K562 (cell line): Measurements from ENCODE around the gene HNMT. TPM values are rescaled to one million over a fixed set of nuclear protein-coding genes. Genes with fewer than 3 reads are reported as not detected.
"Not testable (repeated sequence)": the region's sequence is repeated elsewhere in the genome, so short reads cannot be mapped to it uniquely, and the experiment has no call there.

ENCODE experiments used
- ATAC-seq: fragments of 200-7000 bp; cut with Tn5 transposase; 3 replicates; pipeline ENCODE4 v1.9.1; 2020; ENCODE audit warnings: moderate library complexity
- BruUV-seq: library from RNA; stranded (reverse); fragments of 400-500 nt; replicated peaks from 2 replicates; lab custom pipeline; 2021; lab: Mats Ljungman, UMichigan
- CTCF ChIA-PET: fragments of 300-600 bp; formaldehyde crosslinking; extraction: SDS; loops from one replicate; lab custom pipeline; 2021; ENCODE audit warnings: low intra/inter-chr PET ratio; lab: Yijun Ruan, JAX
- POLR2A ChIA-PET: fragments of 300-600, 350-650 bp; sonication (Branson Sonifier 250); formaldehyde crosslinking; extraction: SDS; loops from one replicate; lab custom pipeline; 2021; ENCODE audit warnings: antibody characterized with exemption, inconsistent platforms; lab: Yijun Ruan, JAX
- DNase-seq, 4 experiments: peaks; one replicate each; pipeline versions ENCODE4 v3.0.0 to v3.0.0-alpha.2; 2011 to 2018; ENCODE audit warnings: low spot score in 3 of 4, mixed read lengths in 3 of 4; ENCODE audit errors: extremely low read depth in 1 of 4
- FAIRE-seq: peaks from 2 replicates; lab custom pipeline; 2011; peaks lifted over from hg19 to GRCh38; lab: Jason Lieb, UNC
- H2AFZ ChIP-seq: 2 replicates; pipeline ENCODE4 v1.6.0; 2011; ENCODE audit warnings: low read depth, low read length, control low read depth, inconsistent platforms
- H3K27ac ChIP-seq: fragments of 200-600 bp; 3 replicates; pipeline ENCODE4 v1.8.0; 2011; ENCODE audit warnings: low read depth, mild to moderate bottlenecking, control low read depth, inconsistent platforms, low read length, moderate library complexity, mixed read lengths; ENCODE audit errors: extremely low read depth
- H3K27me3 ChIP-seq, 2 experiments: fragments of 300-600 bp in 1 of 2; 2 replicates in 1 of 2; 3 replicates in 1 of 2; pipeline versions ENCODE4 v1.6.0 to v1.8.0; 2011; ENCODE audit warnings: inconsistent platforms in 2 of 2, low read length in 2 of 2, mild to moderate bottlenecking in 1 of 2, mixed read lengths in 1 of 2, moderate library complexity in 1 of 2; ENCODE audit not compliant: control insufficient read depth in 2 of 2, insufficient read depth in 2 of 2
- H3K36me3 ChIP-seq: fragments of 300-600 bp; 3 replicates; pipeline ENCODE4 v1.8.0; 2011; ENCODE audit warnings: mild to moderate bottlenecking, low read length, inconsistent platforms; ENCODE audit not compliant: control insufficient read depth, insufficient read depth
- H3K4me1 ChIP-seq, 2 experiments: fragments of 200-600 bp in 1 of 2; replicated peaks in 1 of 2; 2 replicates in 1 of 2; 3 replicates in 1 of 2; pipeline versions ENCODE4 v1.5.1 to v1.8.0; 2011; ENCODE audit warnings: inconsistent platforms in 2 of 2, low read length in 2 of 2, mild to moderate bottlenecking in 1 of 2, mixed read lengths in 1 of 2, moderate library complexity in 1 of 2; ENCODE audit not compliant: control insufficient read depth in 2 of 2, insufficient read depth in 2 of 2
- H3K4me2 ChIP-seq: 2 replicates; pipeline ENCODE4 v1.6.1; 2011; ENCODE audit warnings: low read length, control low read depth, inconsistent platforms, mixed read lengths; ENCODE audit not compliant: insufficient read depth
- H3K4me3 ChIP-seq: fragments of 200-600 bp; sonication (generic), shearing (Covaris generic); 2 replicates; pipeline ENCODE4 v1.5.1; 2016; ENCODE audit warnings: control low read depth, inconsistent platforms
- H3K79me2 ChIP-seq: fragments of 200-600 bp; 3 replicates; pipeline ENCODE4 v1.8.0; 2011; ENCODE audit warnings: low read length, inconsistent platforms; ENCODE audit not compliant: control insufficient read depth, insufficient read depth
- H3K9ac ChIP-seq, 2 experiments: 2 replicates each; pipeline versions ENCODE4 v1.6.0 to v1.6.1; 2011; ENCODE audit warnings: low read depth in 2 of 2, low read length in 2 of 2, control low read depth in 1 of 2, inconsistent platforms in 1 of 2, mild to moderate bottlenecking in 1 of 2, mixed read lengths in 1 of 2; ENCODE audit not compliant: insufficient read depth in 1 of 2
- H3K9me1 ChIP-seq: one replicate; pipeline ENCODE4 v1.6.0; 2011; ENCODE audit warnings: inconsistent platforms, mild to moderate bottlenecking, low read length, moderate library complexity; ENCODE audit not compliant: control insufficient read depth, insufficient read depth
- H3K9me3 ChIP-seq: replicated peaks from 2 replicates; pipeline ENCODE4 v1.5.1; 2011; ENCODE audit warnings: low read depth, low read length, inconsistent platforms; ENCODE audit not compliant: control insufficient read depth, insufficient read depth
- H4K20me1 ChIP-seq: replicated peaks from 2 replicates; pipeline ENCODE4 v1.6.1; 2011; ENCODE audit warnings: low read length, inconsistent platforms, mixed read lengths; ENCODE audit not compliant: control insufficient read depth, insufficient read depth
- MAZ ChIP-seq, 2 experiments: fragments of 450-650 bp in 1 of 2; sonication (generic) in 1 of 2; formaldehyde crosslinking; IDR thresholded peaks in 1 of 2; conservative IDR thresholded peaks in 1 of 2; 2 replicates each; pipeline versions ENCODE4 v1.4.0 to v1.5.0; 2020; ENCODE audit warnings: mild to moderate bottlenecking in 1 of 2, missing genetic modification reagents in 1 of 2
- RFX1 ChIP-seq: fragments of 450-650 bp; IDR thresholded peaks from 2 replicates; pipeline ENCODE4 v1.6.1; 2016; ENCODE audit warnings: mild to moderate bottlenecking, moderate library complexity
- TAF7 ChIP-seq: fragments of 450-650 bp; IDR thresholded peaks from 2 replicates; pipeline ENCODE4 v1.6.1; 2016; ENCODE audit warnings: missing genetic modification characterization, missing compliant biosample characterization
- TCF3 ChIP-seq: sonication (generic); formaldehyde crosslinking; IDR thresholded peaks from 2 replicates; pipeline ENCODE4 v1.4.0; 2020; ENCODE audit warnings: mild to moderate bottlenecking, missing genetic modification reagents
- ZNF175 ChIP-seq: fragments of 200-800 bp; sonication (Bioruptor generic); IDR thresholded peaks from 2 replicates; pipeline ENCODE4 v1.6.1; 2016; ENCODE audit warnings: low read depth, mild to moderate bottlenecking, missing genetic modification characterization, missing compliant biosample characterization
- WGBS: fragments of 100-300 bp; shearing (Covaris generic); methylation state at CpG from one replicate; pipeline ENCODE4 v1.1.6; 2016; ENCODE audit warnings: low coverage, mixed read lengths; ENCODE audit not compliant: insufficient coverage; ENCODE audit errors: missing lambda C conversion rate; 5-methylcytosine and 5-hydroxymethylcytosine counted together
- in situ Hi-C: fragments of 300-500 bp; cut with MboI; formaldehyde crosslinking; loops from 4 replicates; pipeline ENCODE4 v1.15.0; 2018; ENCODE audit warnings: inconsistent platforms, mixed read lengths
- intact Hi-C: fragments of 100-400 bp; cut with micrococcal nuclease; formaldehyde crosslinking; loops from 2 replicates; pipeline ENCODE4 v1.14.2; 2022
- polyA plus RNA-seq, 8 experiments: library from polyadenylated mRNA; depleted of rRNA in 4 of 8; stranded (reverse) in 5 of 8; unstranded in 3 of 8; fragments of >200 nt; fragmentation: Nextera tagmentation in 2 of 8; fragmentation: Illumina TruSeq in 1 of 8; extraction: Ambion mirVana in 2 of 8; extraction: Trizol in 1 of 8; gene quantifications; 2 replicates each; pipeline versions ENCODE4 v1.2.1 to v1.2.3, GENCODE V29; 2011 to 2014; ENCODE audit warnings: inconsistent platforms in 1 of 8, missing spikeins in 1 of 8
- total RNA-seq, 7 experiments: library from RNA; depleted of rRNA in 6 of 7; stranded (reverse); fragments of >200 nt in 6 of 7; fragmentation: Illumina TruSeq in 2 of 7; extraction: Trizol in 2 of 7; gene quantifications; 2 replicates each; pipeline versions ENCODE4 v1.2.1 to v1.2.3, GENCODE V29; 2011 to 2021; ENCODE audit warnings: low replicate concordance in 1 of 7
- TF ChIP-seq, protein P1 (sequence below): fragments of 450-650 bp; conservative IDR thresholded peaks from 2 replicates; pipeline ENCODE4 v1.6.1; 2016; ENCODE audit warnings: missing genetic modification characterization, low read depth, mild to moderate bottlenecking, missing compliant biosample characterization, moderate library complexity

HNMT gene
- total and polyA plus RNA-seq, 9 of the 15 experiments (the other 6 are each of a cell fraction or from before 2014, with no cell fraction given) = 3.1 to 10.9 (median 5.3) TPM

DNA sequence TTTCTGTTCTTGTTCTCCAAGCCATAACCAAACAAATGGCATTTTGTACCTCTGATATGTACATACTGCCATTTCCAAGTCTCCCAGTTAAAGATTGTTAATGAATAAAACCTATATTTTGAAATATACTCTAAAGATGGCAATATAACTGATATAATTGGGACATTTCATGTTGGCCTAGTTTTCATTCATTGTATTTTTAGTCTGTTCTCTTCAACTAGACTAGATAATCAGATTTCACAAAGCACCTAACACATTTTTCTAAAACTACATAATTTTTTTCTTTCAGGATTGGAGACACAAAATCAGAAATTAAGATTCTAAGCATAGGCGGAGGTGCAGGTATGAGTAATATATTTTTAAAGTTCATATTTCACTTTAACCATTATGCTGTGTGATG is 5.6 kb downstream of the HNMT start:
- DNase-seq (no peak), FAIRE-seq (no peak), ATAC-seq (no peak)
- H3K9me3 ChIP-seq = no peaks in the 10 kb centered on the region
- H3K4me1 ChIP-seq = peaks cover 0 to 6% of the 10 kb centered on the region in 2 experiments; a peak in 2 of 5 replicates
- H4K20me1 ChIP-seq = no peaks in the 10 kb centered on the region
- H3K4me3 ChIP-seq = no peak overlapping the region
- WGBS = 90% methylated on average over 1 of the region's 1 CpG
- H3K9me1 ChIP-seq = no peaks in the 10 kb centered on the region
- CTCF ChIA-PET = no interaction called here
- no peaks in the 10 kb centered on the region for H3K36me3 ChIP-seq
- no peak overlapping the region for H3K4me2 ChIP-seq
- H3K79me2 ChIP-seq = no peaks in the 10 kb centered on the region
- no peak overlapping the region for H3K9ac ChIP-seq
- TF ChIP-seq TAF7 (tag) = no peak
- no peak for TF ChIP-seq ZNF175
- TF ChIP-seq RFX1 = no peak
- TF ChIP-seq, protein P1, sequence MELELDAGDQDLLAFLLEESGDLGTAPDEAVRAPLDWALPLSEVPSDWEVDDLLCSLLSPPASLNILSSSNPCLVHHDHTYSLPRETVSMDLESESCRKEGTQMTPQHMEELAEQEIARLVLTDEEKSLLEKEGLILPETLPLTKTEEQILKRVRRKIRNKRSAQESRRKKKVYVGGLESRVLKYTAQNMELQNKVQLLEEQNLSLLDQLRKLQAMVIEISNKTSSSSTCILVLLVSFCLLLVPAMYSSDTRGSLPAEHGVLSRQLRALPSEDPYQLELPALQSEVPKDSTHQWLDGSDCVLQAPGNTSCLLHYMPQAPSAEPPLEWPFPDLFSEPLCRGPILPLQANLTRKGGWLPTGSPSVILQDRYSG (tag) = no peak
- TF ChIP-seq MAZ (CRISPR knock-in tag; conservative IDR thresholded peaks at IDR 0.05 in 1 of 2, IDR thresholded peaks at IDR 0.05 in 1 of 2) = no peak
- TF ChIP-seq TCF3 (CRISPR knock-in tag) = no peak
- POLR2A ChIA-PET = no interaction called here
- in situ Hi-C loops = no loop called here
- no peaks in the 10 kb centered on the region for H3K27me3 ChIP-seq
- no TSS peak for BruUV-seq
- no peak overlapping the region for H3K27ac ChIP-seq
- intact Hi-C loops = no loop called here
- no peak overlapping the region for H2AFZ ChIP-seq

DNA sequence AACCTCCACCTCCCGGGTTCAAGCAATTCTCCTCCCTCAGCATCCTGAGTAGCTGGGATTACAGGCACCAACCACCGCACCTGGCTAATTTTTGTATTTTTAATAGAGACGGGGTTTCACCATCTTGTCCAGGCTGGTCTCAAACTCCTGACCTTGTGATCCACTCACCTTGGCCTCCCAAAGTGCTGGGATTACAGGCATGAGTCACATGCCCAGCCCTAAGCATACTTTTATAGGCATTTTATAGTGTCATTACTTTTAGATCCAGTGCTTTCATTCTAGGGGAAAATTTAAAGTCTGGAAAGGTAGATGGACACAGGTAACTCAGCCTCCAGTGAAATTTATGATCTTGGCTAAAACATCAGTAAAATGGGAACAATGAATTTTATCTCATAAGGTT is 7.0 kb downstream of the HNMT start:
- POLR2A ChIA-PET, H3K27ac ChIP-seq, H3K4me1 ChIP-seq, H3K27me3 ChIP-seq, H3K36me3 ChIP-seq, CTCF ChIA-PET, H3K4me2 ChIP-seq, intact Hi-C loops, H4K20me1 ChIP-seq, H3K4me3 ChIP-seq, H3K9ac ChIP-seq, DNase-seq, ATAC-seq, in situ Hi-C loops, H2AFZ ChIP-seq, H3K79me2 ChIP-seq, FAIRE-seq, BruUV-seq, H3K9me1 ChIP-seq, H3K9me3 ChIP-seq: not testable (repeated sequence)
- WGBS = 51% methylated on average over 3 of the region's 3 CpGs
